GM19455 (cell line): Measurements from ENCODE around the gene SH2B3.
"Not testable (repeated sequence)": the region's sequence is repeated elsewhere in the genome, so short reads cannot be mapped to it uniquely, and the experiment has no call there.

Experiments
- ATAC-seq: cut with Tn5 transposase; IDR thresholded peaks from one replicate; pipeline ENCODE4 v1.9.1; 2021; ENCODE audit not compliant: unreplicated experiment

Gene SH2B3

DNA sequence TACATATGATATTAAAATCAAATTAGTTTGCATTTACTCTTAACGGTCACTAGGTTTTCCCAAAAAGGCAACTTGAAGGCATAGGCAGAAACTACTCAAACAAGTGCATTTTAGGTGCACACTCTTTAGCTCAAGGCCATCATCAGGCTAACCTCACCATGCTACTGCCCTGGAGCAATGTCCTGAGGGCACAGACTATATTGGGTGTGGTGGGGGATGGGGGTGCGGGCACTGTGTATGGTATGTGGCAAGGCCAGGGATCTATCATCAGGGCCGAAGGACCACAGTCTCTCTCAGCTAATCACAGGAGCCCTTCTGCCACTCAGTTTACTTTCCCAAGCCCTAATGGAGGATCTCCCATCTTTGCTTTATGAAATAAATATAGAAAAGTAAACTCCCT lies 51.9 kb downstream of the SH2B3 start:
- ATAC-seq: no peak

DNA sequence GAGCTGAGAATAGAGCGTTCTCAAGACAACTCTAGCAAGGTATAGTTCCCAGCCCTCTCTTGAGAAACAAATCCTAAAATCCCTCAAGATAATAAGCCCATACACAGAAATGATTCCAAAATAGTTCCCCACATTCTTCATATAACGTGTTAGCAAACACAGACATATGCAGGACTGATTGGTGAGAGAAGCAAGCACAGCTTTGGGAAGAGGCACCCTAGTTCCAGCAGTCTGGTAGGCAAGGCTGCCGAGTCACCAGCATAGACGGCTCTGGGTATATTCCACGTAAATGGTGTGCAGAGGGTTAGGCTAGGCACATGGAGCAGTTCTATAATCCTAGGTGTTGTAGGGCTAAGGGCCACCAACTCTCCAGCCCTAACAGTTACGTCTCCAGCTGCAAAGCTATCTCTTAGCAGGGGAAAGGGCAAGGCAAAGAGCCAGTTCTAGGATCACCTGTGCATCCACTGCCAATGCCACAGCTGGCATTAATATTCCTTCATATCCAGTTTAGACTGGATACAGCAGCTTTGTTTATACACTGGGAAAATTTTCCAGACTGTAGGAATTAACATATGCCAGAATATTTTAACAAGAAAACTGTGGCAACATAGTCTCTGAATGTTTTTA lies 52.9 kb downstream of the SH2B3 start:
- ATAC-seq: no peak

DNA sequence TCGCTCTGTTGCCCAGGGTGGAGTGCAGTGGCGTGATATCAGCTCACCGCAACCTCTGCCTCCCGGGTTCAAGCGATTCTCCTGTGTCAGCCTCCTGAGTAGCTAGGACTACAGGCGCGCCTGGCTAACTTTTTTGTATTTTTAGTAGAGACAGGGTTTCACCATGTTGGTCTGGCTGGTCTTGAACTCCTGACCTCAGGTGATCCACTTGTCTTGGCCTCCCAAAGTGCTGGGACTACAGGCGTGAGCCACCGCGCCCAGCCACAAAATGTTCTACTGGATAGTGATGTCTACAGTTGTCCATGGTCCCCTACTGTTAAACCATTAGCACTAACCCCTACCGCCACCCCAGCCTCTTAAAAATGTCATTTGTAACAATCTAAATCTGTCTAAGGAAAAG lies 54.4 kb downstream of the SH2B3 start:
- ATAC-seq: not testable (repeated sequence)

DNA sequence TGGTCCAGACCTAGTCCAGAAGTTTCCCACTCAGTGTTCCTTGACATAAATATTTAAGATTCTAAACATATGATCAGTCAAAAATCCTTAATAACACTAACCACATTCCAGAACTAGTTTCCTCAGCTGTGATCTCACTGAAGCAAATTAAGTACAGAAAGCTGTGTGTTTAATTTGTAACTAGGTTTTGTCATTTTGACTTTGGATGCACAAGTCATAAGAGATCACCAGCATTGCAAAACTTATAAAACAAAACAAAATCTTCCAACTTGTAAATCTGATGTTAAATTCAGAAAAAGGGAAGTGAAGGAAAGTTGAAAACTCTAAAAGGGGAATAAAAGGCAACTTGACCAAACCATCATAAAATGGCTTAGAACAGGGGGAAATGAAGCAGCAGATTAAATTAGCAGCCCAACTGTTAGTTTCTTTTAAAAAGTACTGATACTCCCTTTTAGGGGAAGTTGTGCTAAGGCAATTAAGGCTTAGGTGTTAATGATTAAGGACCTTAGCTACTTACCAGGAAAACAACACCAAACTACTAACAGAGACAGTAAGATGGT lies 56.6 kb downstream of the SH2B3 start:
- ATAC-seq: no peak

DNA sequence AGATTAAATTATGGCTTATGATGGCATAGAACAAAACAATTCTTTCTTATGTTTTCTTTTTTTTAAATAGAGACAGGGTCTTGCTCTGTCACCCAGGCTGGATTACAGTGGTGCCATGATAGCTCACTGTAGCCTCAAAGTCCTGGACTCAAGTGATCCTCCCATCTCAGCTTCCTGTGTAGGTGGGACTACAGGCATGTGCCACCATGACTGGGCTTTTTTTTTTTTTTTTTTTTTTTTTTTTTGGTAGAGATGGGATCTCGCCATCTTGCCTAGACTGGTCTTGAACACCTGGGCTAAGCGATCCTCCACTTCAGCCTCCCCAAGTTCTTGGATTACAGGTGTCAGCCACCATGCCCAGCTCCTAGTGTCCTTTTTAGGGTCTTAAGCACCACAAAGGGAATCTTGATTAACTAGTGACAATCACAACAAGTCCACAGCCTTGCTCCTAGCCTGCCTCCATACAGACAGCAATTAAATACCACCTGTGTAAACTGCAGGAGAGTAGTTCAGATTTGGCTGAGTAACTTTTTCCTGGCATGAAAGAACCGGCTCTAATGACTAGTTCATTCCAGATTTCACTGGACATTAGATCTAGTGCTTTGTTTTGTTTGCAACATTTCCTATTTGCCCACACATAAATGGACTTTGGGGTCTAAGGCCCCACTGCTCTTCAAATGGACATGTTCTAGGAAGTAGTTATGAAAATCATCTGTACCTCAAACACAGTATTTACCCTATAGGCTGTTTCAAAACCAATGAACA lies 61.6 kb downstream of the SH2B3 start:
- no peak for ATAC-seq

DNA sequence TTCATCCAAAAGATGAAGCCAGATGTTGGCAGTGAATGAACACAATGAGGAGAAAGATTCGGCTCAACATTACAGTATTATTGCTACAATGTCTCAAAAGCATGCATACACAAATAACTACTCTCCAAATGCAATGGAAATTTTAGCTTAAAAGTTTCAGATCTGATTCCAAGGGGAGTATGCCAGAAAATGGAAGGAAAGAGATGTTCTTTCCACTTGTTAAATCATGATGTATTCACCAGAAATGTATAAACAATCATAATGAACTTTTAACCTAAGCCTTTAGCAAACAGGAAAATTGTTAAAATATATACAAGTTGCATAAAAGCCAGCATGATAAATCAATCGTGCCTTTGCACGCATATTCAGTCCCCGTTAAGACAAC lies 62.1 kb downstream of the SH2B3 start:
- ATAC-seq: no peak

DNA sequence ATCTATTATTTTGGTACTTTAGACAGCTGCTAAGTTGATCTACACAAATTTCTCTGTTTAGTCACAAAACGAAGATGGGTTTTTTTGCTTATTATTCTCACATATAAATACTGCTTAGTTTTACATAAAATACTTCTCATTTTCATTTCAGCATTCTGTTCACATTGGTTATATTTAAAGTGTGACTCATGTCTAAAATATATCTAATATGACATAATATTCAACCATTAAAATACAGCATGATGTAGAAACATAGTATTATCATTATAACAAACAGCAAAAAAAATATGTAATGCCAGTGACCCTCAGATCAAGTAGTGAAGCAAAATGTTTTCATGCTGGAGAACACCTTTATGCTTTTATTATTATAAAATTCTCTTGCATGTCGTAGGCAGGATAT lies 63.7 kb downstream of the SH2B3 start:
- ATAC-seq: no peak

DNA sequence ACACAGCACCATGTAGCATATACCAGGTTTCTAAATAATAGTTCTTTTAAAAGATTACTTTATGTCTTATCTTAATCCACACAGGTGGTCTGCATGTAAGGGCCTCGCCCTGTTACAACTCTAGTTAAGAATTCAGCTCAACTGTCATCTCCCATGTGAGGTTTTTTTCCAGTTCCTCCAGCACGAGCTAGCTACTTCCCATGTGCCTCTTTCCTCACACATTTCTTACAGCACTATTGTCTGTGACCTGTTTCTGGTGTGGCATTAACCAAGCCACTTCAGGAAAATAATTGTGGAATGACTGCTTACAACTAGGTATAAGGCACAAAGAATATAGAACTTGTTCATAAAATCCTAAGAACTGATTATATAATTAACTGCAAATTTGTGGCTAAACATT lies 65.5 kb downstream of the SH2B3 start:
- no peak for ATAC-seq

DNA sequence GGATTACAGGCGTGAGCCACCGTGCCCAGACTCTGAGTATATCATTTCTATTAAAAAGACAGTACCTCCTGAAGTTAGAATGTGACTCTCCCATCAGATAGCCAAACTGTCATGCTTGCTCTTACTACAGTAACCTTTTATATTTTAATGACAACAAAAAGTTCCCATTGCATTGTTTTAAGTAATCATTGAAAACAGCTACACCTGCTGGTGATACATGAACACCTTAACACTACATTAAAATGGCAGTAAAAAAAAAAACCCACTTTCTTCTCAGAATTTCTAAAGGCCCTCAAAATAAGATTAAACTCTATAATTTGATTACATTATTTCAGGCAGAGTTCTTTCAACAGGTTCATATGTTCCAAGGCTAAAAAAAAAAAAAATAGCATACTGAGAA lies 76.7 kb downstream of the SH2B3 start:
- ATAC-seq: no peak

DNA sequence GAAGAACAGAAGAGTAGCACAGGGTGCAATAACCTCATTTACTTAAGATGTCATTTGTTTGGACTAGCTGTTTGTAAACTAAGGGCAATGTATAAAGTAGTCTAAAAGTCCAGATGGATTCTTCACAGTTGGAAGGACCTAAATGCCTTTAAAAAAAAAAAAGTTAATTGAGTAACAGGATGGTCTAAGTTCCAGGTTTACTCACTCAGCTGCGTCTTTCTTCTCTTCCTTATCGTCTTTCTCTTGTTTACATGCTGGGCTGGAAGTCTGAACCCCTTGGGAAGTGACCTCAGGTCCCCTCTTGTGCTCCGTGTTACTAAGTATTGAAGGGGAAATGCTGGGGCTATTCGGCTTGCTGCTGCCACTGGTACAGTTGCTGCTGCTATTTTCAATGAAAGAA lies 82.5 kb downstream of the SH2B3 start:
- ATAC-seq: no peak

DNA sequence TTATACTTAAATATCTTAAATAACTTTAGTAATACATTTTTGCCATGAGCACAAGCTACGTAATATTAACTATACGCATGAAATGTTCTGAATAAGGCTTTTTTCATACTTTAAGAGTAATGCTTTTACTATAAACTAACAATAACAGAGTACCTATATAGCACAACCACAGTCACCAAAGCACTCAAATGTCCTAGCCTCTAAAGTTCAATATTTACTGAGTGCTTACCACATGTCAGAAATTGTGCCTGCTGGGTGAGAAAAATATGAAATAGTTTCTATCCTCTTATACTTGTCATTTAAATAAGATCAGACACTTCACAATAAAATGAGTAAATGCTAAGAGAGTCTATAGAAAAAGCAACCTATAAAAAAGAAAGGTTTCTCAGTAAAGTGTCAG lies 83.1 kb downstream of the SH2B3 start:
- no peak for ATAC-seq

DNA sequence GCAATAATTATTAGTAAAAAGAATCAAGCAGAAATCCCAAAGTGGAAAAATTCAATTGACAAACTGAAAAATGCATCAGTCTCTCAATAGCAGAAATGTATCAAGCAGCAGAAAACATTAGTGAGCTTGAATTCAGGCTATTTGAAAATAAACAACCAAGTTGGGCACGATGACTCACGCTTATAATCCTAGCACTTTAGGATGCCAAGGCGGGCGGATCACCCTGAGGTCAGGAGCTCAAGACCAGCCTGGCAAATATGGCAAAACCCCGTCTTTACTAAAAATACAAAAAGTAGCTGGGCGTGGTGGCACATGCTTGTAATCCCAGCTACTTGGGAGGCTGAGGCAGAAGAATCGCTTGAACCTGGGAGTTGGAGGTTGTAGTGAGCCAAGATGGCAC lies 87.3 kb downstream of the SH2B3 start:
- not testable (repeated sequence) for ATAC-seq

DNA sequence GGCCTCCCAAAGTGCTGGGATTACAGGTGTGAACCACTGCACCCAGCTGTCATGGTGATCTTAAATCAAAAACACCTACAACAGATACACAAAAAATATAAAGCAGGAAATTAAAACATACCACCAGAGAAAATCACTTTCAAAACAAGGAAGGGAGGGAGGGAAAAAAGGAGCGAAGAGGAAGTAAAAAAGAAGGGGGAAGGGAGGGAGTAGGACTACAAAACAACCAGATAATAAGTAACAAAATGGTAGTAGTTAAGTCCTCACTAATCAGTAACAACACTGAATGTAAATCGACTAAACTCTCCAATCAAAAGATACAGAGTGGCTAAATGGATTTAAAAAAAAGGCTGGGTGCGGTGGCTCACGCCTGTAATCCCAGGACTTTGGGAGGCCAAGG lies 89.0 kb downstream of the SH2B3 start:
- ATAC-seq: no peak
